Measurements from ENCODE around the gene JMJD1C.

DNA sequence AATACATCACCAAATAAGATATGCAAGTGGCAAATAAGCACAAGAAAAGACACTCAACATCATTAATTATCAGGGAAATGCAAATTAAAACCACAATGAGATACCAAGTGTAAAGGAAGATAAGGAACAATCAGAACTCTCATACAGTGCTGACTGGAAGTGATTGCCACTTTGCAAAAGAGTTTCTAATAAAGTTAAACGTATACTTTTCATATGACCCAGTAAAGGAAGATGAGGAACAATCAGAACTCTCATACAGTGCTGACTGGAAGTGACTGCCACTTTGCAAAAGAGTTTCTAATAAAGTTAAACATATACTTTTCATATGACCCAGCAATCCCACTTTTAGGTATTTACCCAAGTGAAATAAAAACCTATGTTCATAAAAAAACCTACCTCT lies 12.2 kb upstream of the JMJD1C start:
- TF ChIP-seq CTCF (IDR thresholded peaks at IDR 0.05) (no peak), POLR2A (IDR thresholded peaks at IDR 0.05) (no peak), EP300 (IDR thresholded peaks at IDR 0.05) (no peak)

Data from ovary (tissue), 3 donors.